BLaER1 (cell line): Measurements from ENCODE around the gene RAB11FIP4.
"Not testable (repeated sequence)": the region's sequence is repeated elsewhere in the genome, so short reads cannot be mapped to it uniquely, and the experiment has no call there.

Source experiments
- H3K27ac ChIP-seq: shearing (Covaris generic); formaldehyde crosslinking; 2 replicates; pipeline ENCODE4 v1.8.1; 2022
- H3K27me3 ChIP-seq: shearing (Covaris generic); formaldehyde crosslinking; 2 replicates; pipeline ENCODE4 v1.8.1; 2022
- H3K36me3 ChIP-seq: shearing (Covaris generic); formaldehyde crosslinking; 2 replicates; pipeline ENCODE4 v1.8.1; 2022
- H3K4me1 ChIP-seq: shearing (Covaris generic); formaldehyde crosslinking; 2 replicates; pipeline ENCODE4 v1.8.1; 2022
- H3K4me2 ChIP-seq: shearing (Covaris generic); formaldehyde crosslinking; 2 replicates; pipeline ENCODE4 v1.8.1; 2022
- H3K4me3 ChIP-seq: shearing (Covaris generic); formaldehyde crosslinking; 2 replicates; pipeline ENCODE4 v1.8.1; 2022
- H3K9ac ChIP-seq: shearing (Covaris generic); formaldehyde crosslinking; 2 replicates; pipeline ENCODE4 v1.8.1; 2022
- H3K9me3 ChIP-seq: shearing (Covaris generic); formaldehyde crosslinking; 2 replicates; pipeline ENCODE4 v1.8.1; 2022
- H4K20me1 ChIP-seq: shearing (Covaris generic); formaldehyde crosslinking; 2 replicates; pipeline ENCODE4 v1.8.1; 2022
- Cebpa-rat ChIP-seq: shearing (Covaris generic); IDR thresholded peaks from 2 replicates; pipeline ENCODE4 v1.8.1; 2022

Gene RAB11FIP4

GRCh38 chr17:31373150-31374093 is 18.1 kb upstream of the RAB11FIP4 start:
- Histone ChIP-seq H3K4me2 (no peak overlapping the region), H3K27me3 (no peaks in the 10 kb centered on the region), H3K4me1 (peaks cover 17% of the 10 kb centered on the region), H3K4me3 (no peak overlapping the region), H3K36me3 (peaks cover 12% of the 10 kb centered on the region), H4K20me1 (no peaks in the 10 kb centered on the region), H3K9ac (no peak overlapping the region), H3K27ac (no peak overlapping the region), H3K9me3 (no peaks in the 10 kb centered on the region)
- no peak for TF ChIP-seq Cebpa-rat

GRCh38 chr17:31374094-31374447 is 17.4 kb upstream of the RAB11FIP4 start:
- Histone ChIP-seq H3K27ac (no peak overlapping the region), H3K4me3 (no peak overlapping the region), H3K27me3 (no peaks in the 10 kb centered on the region), H3K9me3 (no peaks in the 10 kb centered on the region), H3K4me2 (peak overlapping the region; percentile 11; the same call in 1 of the 2 replicates), H3K9ac (no peak overlapping the region), H4K20me1 (no peaks in the 10 kb centered on the region), H3K36me3 (peaks cover 14% of the 10 kb centered on the region), H3K4me1 (peaks cover 17% of the 10 kb centered on the region)
- no peak for TF ChIP-seq Cebpa-rat

- H3K4me3 ChIP-seq, result no peak overlapping the region
- H3K4me2 ChIP-seq, result peak overlapping the region; percentile 11; the same call in 1 of the 2 replicates
- no peaks in the 10 kb centered on the region for H3K27me3 ChIP-seq
- H3K27ac ChIP-seq, result no peak overlapping the region
- H3K9ac ChIP-seq, result no peak overlapping the region
- no peaks in the 10 kb centered on the region for H4K20me1 ChIP-seq
- no peak for TF ChIP-seq Cebpa-rat
- H3K4me1 ChIP-seq, result peaks cover 17% of the 10 kb centered on the region
- peaks cover 14% of the 10 kb centered on the region for H3K36me3 ChIP-seq
- no peaks in the 10 kb centered on the region for H3K9me3 ChIP-seq
These were observed 17.0 kb upstream of the RAB11FIP4 start for GRCh38 chr17:31374503-31374902.

- no peaks in the 10 kb centered on the region for H4K20me1 ChIP-seq
- no peak overlapping the region for H3K9ac ChIP-seq
- H3K4me2 ChIP-seq, result no peak overlapping the region
- H3K4me1 ChIP-seq, result peaks cover 9% of the 10 kb centered on the region
- H3K4me3 ChIP-seq, result no peak overlapping the region
- peaks cover 13% of the 10 kb centered on the region; the same call in 1 of the 2 replicates for H3K36me3 ChIP-seq
- no peak overlapping the region for H3K27ac ChIP-seq
- no peaks in the 10 kb centered on the region for H3K9me3 ChIP-seq
- no peaks in the 10 kb centered on the region for H3K27me3 ChIP-seq
- TF ChIP-seq Cebpa-rat, result no peak
These were observed 12.8 kb upstream of the RAB11FIP4 start for GRCh38 chr17:31378638-31379037.

- H3K36me3 ChIP-seq, result peaks cover 8% of the 10 kb centered on the region; the same call in 1 of the 2 replicates
- no peak overlapping the region for H3K9ac ChIP-seq
- no peaks in the 10 kb centered on the region for H4K20me1 ChIP-seq
- H3K9me3 ChIP-seq, result no peaks in the 10 kb centered on the region
- H3K4me1 ChIP-seq, result no peaks in the 10 kb centered on the region
- H3K4me2 ChIP-seq, result no peak overlapping the region
- H3K4me3 ChIP-seq, result no peak overlapping the region
- no peaks in the 10 kb centered on the region for H3K27me3 ChIP-seq
- H3K27ac ChIP-seq, result no peak overlapping the region
- TF ChIP-seq Cebpa-rat, result no peak
These were observed 11.8 kb upstream of the RAB11FIP4 start for GRCh38 chr17:31379597-31380205.

GRCh38 chr17:31381165-31381668 is 10.3 kb upstream of the RAB11FIP4 start:
- no peaks in the 10 kb centered on the region for H3K9me3 ChIP-seq
- no peak overlapping the region for H3K9ac ChIP-seq
- no peak overlapping the region for H3K27ac ChIP-seq
- H3K4me2 ChIP-seq, result no peak overlapping the region
- peaks cover 8% of the 10 kb centered on the region; the same call in 1 of the 2 replicates for H3K36me3 ChIP-seq
- no peaks in the 10 kb centered on the region for H3K27me3 ChIP-seq
- H4K20me1 ChIP-seq, result no peaks in the 10 kb centered on the region
- H3K4me3 ChIP-seq, result no peak overlapping the region
- H3K4me1 ChIP-seq, result no peaks in the 10 kb centered on the region
- no peak for TF ChIP-seq Cebpa-rat

GRCh38 chr17:31382668-31383275 is 8.7 kb upstream of the RAB11FIP4 start:
- H3K4me2 ChIP-seq, H3K9me3 ChIP-seq, H3K4me3 ChIP-seq, H4K20me1 ChIP-seq, H3K27me3 ChIP-seq, H3K4me1 ChIP-seq, H3K27ac ChIP-seq, H3K9ac ChIP-seq, H3K36me3 ChIP-seq: not testable (repeated sequence)

- H3K9ac ChIP-seq, H3K27me3 ChIP-seq, H3K36me3 ChIP-seq, H3K4me3 ChIP-seq, H3K4me2 ChIP-seq, H4K20me1 ChIP-seq, H3K4me1 ChIP-seq, H3K9me3 ChIP-seq, H3K27ac ChIP-seq: not testable (repeated sequence)
These were observed 8.0 kb upstream of the RAB11FIP4 start for GRCh38 chr17:31383488-31383887.

GRCh38 chr17:31385428-31386285 is 5.8 kb upstream of the RAB11FIP4 start:
- no peak overlapping the region for H3K9ac ChIP-seq
- H3K9me3 ChIP-seq, result no peaks in the 10 kb centered on the region
- no peaks in the 10 kb centered on the region for H3K36me3 ChIP-seq
- no peak overlapping the region for H3K4me3 ChIP-seq
- no peak for TF ChIP-seq Cebpa-rat
- H3K27ac ChIP-seq, result no peak overlapping the region
- 0 out of 2 replicates have a peak, but pooled peaks cover 2% of the 10 kb centered on the region for H3K27me3 ChIP-seq
- H4K20me1 ChIP-seq, result no peaks in the 10 kb centered on the region
- peaks cover 2% of the 10 kb centered on the region; the same call in 1 of the 2 replicates for H3K4me1 ChIP-seq
- H3K4me2 ChIP-seq, result no peak overlapping the region
